ENCODE data around the gene C1orf56. TPM values are rescaled to one million over a fixed set of nuclear protein-coding genes. Genes with fewer than 3 reads are reported as not detected.

Gene C1orf56
- polyA plus RNA-seq, 1 donor from 2014 or later, result 0.87 TPM

GRCh38 chr1:151011154-151011850 lies 36.2 kb upstream of the C1orf56 start:
- TF ChIP-seq RAD21 (conservative IDR thresholded peaks at IDR 0.05) (no peak), REST (IDR thresholded peaks at IDR 0.05; ENCODE audit: borderline replicate concordance) (no peak), SMC3 (conservative IDR thresholded peaks at IDR 0.05; ENCODE audit: poor library complexity) (no peak), TAF1 (IDR thresholded peaks at IDR 0.05; ENCODE audit: low read depth) (no peak), EZH2 (IDR thresholded peaks at IDR 0.05; ENCODE audit: borderline replicate concordance, insufficient read depth, low read length, poor library complexity, severe bottlenecking) (no peak), CTCF (IDR thresholded peaks at IDR 0.05; ENCODE audit: poor library complexity, severe bottlenecking) (no peak)
- no peak overlapping the region for H3K4me2 ChIP-seq (ENCODE audit: low read length)

GRCh38 chr1:151012684-151013471 lies 34.7 kb upstream of the C1orf56 start:
- H3K79me2 ChIP-seq (replicated peaks; ENCODE audit: insufficient read depth, low read length), result peaks cover 6% of the 10 kb centered on the region
- H3K27me3 ChIP-seq (ENCODE audit: insufficient read depth, low read depth, low read length), result no peaks in the 10 kb centered on the region
- H3K4me3 ChIP-seq (ENCODE audit: low read length), result no peak overlapping the region
- no peak for TF ChIP-seq SMC3 (conservative IDR thresholded peaks at IDR 0.05; ENCODE audit: poor library complexity)
- H3K4me2 ChIP-seq (ENCODE audit: low read length), result no peak overlapping the region
- no peaks in the 10 kb centered on the region for H3K36me3 ChIP-seq (ENCODE audit: insufficient read depth, low read length)
- H3K9me3 ChIP-seq (ENCODE audit: low read length), result no peaks in the 10 kb centered on the region
- no peak overlapping the region for H2AFZ ChIP-seq (ENCODE audit: low read depth, low read length)
- H4K20me1 ChIP-seq (ENCODE audit: insufficient read depth), result no peaks in the 10 kb centered on the region
- no peak overlapping the region for H3K27ac ChIP-seq (ENCODE audit: low read length)
- no peak overlapping the region for H3K9ac ChIP-seq (ENCODE audit: low read length)
- H3F3A ChIP-seq (ENCODE audit: insufficient read depth, low read length, poor library complexity, severe bottlenecking), result no peaks in the 10 kb centered on the region
- no peaks in the 10 kb centered on the region for H3K9me2 ChIP-seq (ENCODE audit: insufficient read depth, low read length)

More at GRCh38 chr1:151011154-151011850, 36.2 kb upstream of the C1orf56 start:
- no peaks in the 10 kb centered on the region for H4K20me1 ChIP-seq (ENCODE audit: insufficient read depth)
- peaks cover 6% of the 10 kb centered on the region for H3K79me2 ChIP-seq (replicated peaks; ENCODE audit: insufficient read depth, low read length)
- no peak overlapping the region for H3K27ac ChIP-seq (ENCODE audit: low read length)
- H3K9me2 ChIP-seq (ENCODE audit: insufficient read depth, low read length), result no peaks in the 10 kb centered on the region
- no peaks in the 10 kb centered on the region for H3K36me3 ChIP-seq (ENCODE audit: insufficient read depth, low read length)
- no peaks in the 10 kb centered on the region for H3F3A ChIP-seq (ENCODE audit: insufficient read depth, low read length, poor library complexity, severe bottlenecking)
- no peak overlapping the region for H3K9ac ChIP-seq (ENCODE audit: low read length)
- no peaks in the 10 kb centered on the region for H3K9me3 ChIP-seq (ENCODE audit: low read length)
- no peak overlapping the region for H3K4me3 ChIP-seq (ENCODE audit: low read length)
- no peaks in the 10 kb centered on the region for H3K27me3 ChIP-seq (ENCODE audit: insufficient read depth, low read depth, low read length)
- H2AFZ ChIP-seq (ENCODE audit: low read depth, low read length), result no peak overlapping the region
